ENCODE results near the gene ASPRV1. TPM values are rescaled to one million over a fixed set of nuclear protein-coding genes. Genes with fewer than 3 reads are reported as not detected.

Gene ASPRV1
- total RNA-seq, 1 experiment from 2014 or later: 0.66 TPM

GRCh38 chr2:69986691-69987090 lies 25.3 kb upstream of the ASPRV1 start:
- POLR2A ChIA-PET: interaction anchor here (0.5 kb wide), 1 partner anchor 200 kb away, joined by 3 read pairs; no protein-coding TSS in a partner anchor
- CTCF ChIA-PET: no interaction called here

GRCh38 chr2:69985688-69986087 lies 24.3 kb upstream of the ASPRV1 start:
- Mint-ChIP-seq H3K4me1 (ENCODE audit: low read depth, unreplicated experiment) (no peaks in the 10 kb centered on the region), H3K27ac (ENCODE audit: unreplicated experiment) (no peak overlapping the region), H3K9me3 (ENCODE audit: unreplicated experiment) (peaks cover 9% of the 10 kb centered on the region), H3K4me3 (ENCODE audit: unreplicated experiment) (no peak overlapping the region), H3K27me3 (ENCODE audit: insufficient read depth, unreplicated experiment) (no peaks in the 10 kb centered on the region), H3K36me3 (ENCODE audit: insufficient read depth, unreplicated experiment) (peaks cover 4% of the 10 kb centered on the region)
- no peak for TF ChIP-seq CTCF (IDR thresholded peaks at IDR 0.05; ENCODE audit: insufficient read depth in 1 of 2, low read depth in 1 of 2, low read length in 1 of 2, severe bottlenecking in 1 of 2, unreplicated experiment in 1 of 2)
- DNase-seq: no peak
- CTCF ChIA-PET: no interaction called here
- Histone ChIP-seq H3K4me3 (ENCODE audit: low read depth, low read length) (no peak overlapping the region), H3K4me1 (no peaks in the 10 kb centered on the region), H3K27me3 (replicated peaks; ENCODE audit: control insufficient read depth, insufficient read depth, low read length) (no peaks in the 10 kb centered on the region), H3K36me3 (ENCODE audit: control insufficient read depth, insufficient read depth, low read length) (no peaks in the 10 kb centered on the region), H3K9me3 (no peaks in the 10 kb centered on the region)
- no TSS peak for BruUV-seq (replicated peaks)
- intact Hi-C loops (cut with micrococcal nuclease; ENCODE audit: unreplicated experiment): no loop called here
- POLR2A ChIA-PET: no interaction called here

More at GRCh38 chr2:69986691-69987090, 25.3 kb upstream of the ASPRV1 start:
- Mint-ChIP-seq H3K4me3 (ENCODE audit: unreplicated experiment) (no peak overlapping the region), H3K27ac (ENCODE audit: unreplicated experiment) (no peak overlapping the region), H3K4me1 (ENCODE audit: low read depth, unreplicated experiment) (no peaks in the 10 kb centered on the region), H3K9me3 (ENCODE audit: unreplicated experiment) (peaks cover 9% of the 10 kb centered on the region), H3K36me3 (ENCODE audit: insufficient read depth, unreplicated experiment) (peaks cover 4% of the 10 kb centered on the region), H3K27me3 (ENCODE audit: insufficient read depth, unreplicated experiment) (no peaks in the 10 kb centered on the region)
- BruUV-seq (replicated peaks): no TSS peak
- Histone ChIP-seq H3K9me3 (no peaks in the 10 kb centered on the region), H3K4me1 (no peaks in the 10 kb centered on the region), H3K4me3 (ENCODE audit: low read depth, low read length) (no peak overlapping the region), H3K36me3 (ENCODE audit: control insufficient read depth, insufficient read depth, low read length) (no peaks in the 10 kb centered on the region), H3K27me3 (replicated peaks; ENCODE audit: control insufficient read depth, insufficient read depth, low read length) (no peaks in the 10 kb centered on the region)
- TF ChIP-seq CTCF (IDR thresholded peaks at IDR 0.05; ENCODE audit: insufficient read depth in 1 of 2, low read depth in 1 of 2, low read length in 1 of 2, severe bottlenecking in 1 of 2, unreplicated experiment in 1 of 2): no peak
- DNase-seq: no peak
- intact Hi-C loops (cut with micrococcal nuclease; ENCODE audit: unreplicated experiment): no loop called here

GRCh38 chr2:69985216-69985615 lies 23.8 kb upstream of the ASPRV1 start:
- Histone ChIP-seq H3K36me3 (ENCODE audit: control insufficient read depth, insufficient read depth, low read length) (no peaks in the 10 kb centered on the region), H3K9me3 (no peaks in the 10 kb centered on the region), H3K27me3 (replicated peaks; ENCODE audit: control insufficient read depth, insufficient read depth, low read length) (no peaks in the 10 kb centered on the region), H3K4me3 (ENCODE audit: low read depth, low read length) (no peak overlapping the region), H3K4me1 (no peaks in the 10 kb centered on the region)
- Mint-ChIP-seq H3K4me3 (ENCODE audit: unreplicated experiment) (no peak overlapping the region), H3K4me1 (ENCODE audit: low read depth, unreplicated experiment) (no peaks in the 10 kb centered on the region), H3K27me3 (ENCODE audit: insufficient read depth, unreplicated experiment) (no peaks in the 10 kb centered on the region), H3K9me3 (ENCODE audit: unreplicated experiment) (peaks cover 9% of the 10 kb centered on the region), H3K36me3 (ENCODE audit: insufficient read depth, unreplicated experiment) (peaks cover 4% of the 10 kb centered on the region), H3K27ac (ENCODE audit: unreplicated experiment) (no peak overlapping the region)
- ChIA-PET POLR2A (no interaction called here), CTCF (no interaction called here)
- intact Hi-C loops (cut with micrococcal nuclease; ENCODE audit: unreplicated experiment): no loop called here
- no peak for TF ChIP-seq CTCF (IDR thresholded peaks at IDR 0.05; ENCODE audit: insufficient read depth in 1 of 2, low read depth in 1 of 2, low read length in 1 of 2, severe bottlenecking in 1 of 2, unreplicated experiment in 1 of 2)
- DNase-seq: no peak
- BruUV-seq (replicated peaks): no TSS peak
